Left lobe of liver (tissue), 2 donors: ENCODE results near the gene KCNQ5. TPM values are rescaled to one million over a fixed set of nuclear protein-coding genes. Genes with fewer than 3 reads are reported as not detected.

Experiments
- ATAC-seq: fragments of 200-7000 bp; cut with Tn5 transposase; one replicate; pipeline ENCODE4 v1.9.1; 2020; ENCODE audit warnings: mild to moderate bottlenecking, moderate library complexity
- DNase-seq: peaks from one replicate; pipeline ENCODE4 v3.0.0-alpha.2; 2020; ENCODE audit warnings: low spot score
- total RNA-seq: library from RNA; stranded (reverse); gene quantifications from one replicate; pipeline ENCODE4 v1.2.1, GENCODE V29; 2021
- donor health status: DM: no; HTN: no; CAD: no; lungs with moderate emphysema.
- donor health status: DM: no; HTN: yes; CAD: no.

KCNQ5 gene
- total RNA-seq, 1 donor from 2014 or later, result not detected

GRCh38 chr6:72639920-72640614 lies 18.2 kb downstream of the KCNQ5 start:
- ATAC-seq, result no peak
- no peak for DNase-seq

GRCh38 chr6:72640615-72640930 lies 18.7 kb downstream of the KCNQ5 start:
- ATAC-seq, result no peak

DNA sequence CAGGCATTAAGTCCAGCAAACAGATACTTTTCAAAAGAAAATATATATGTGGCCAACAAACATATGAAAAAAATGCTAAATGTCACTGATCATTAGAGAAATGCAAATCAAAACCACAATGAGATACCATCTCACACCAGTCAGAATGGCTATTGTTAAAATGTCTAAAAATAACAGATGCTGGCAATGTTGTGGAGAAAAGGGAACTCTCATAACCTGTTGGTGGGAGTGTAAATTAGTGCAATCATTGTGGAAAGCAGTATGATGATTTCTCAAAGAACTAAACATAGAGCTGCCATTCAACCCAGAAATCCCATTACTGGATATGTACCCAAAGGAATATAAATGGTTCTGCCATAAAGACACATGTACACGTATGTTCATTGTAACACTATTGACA lies 20.6 kb downstream of the KCNQ5 start:
- DNase-seq (no peak), ATAC-seq (no peak)

More at GRCh38 chr6:72640615-72640930, 18.7 kb downstream of the KCNQ5 start:
- no peak for DNase-seq

GRCh38 chr6:72643214-72643613 lies 21.4 kb downstream of the KCNQ5 start:
- DNase-seq, result no peak
- ATAC-seq, result no peak

- DNase-seq, result no peak
- ATAC-seq, result no peak
Observed at GRCh38 chr6:72646604-72647485, 25.0 kb downstream of the KCNQ5 start.

- DNase-seq (no peak), ATAC-seq (no peak)
Observed at GRCh38 chr6:72647489-72647888, 25.6 kb downstream of the KCNQ5 start.

- no peak for DNase-seq
- ATAC-seq, result no peak
Observed at GRCh38 chr6:72649032-72649984, 27.4 kb downstream of the KCNQ5 start.

- ATAC-seq, result no peak
- DNase-seq, result no peak
Observed at GRCh38 chr6:72650081-72650745, 28.3 kb downstream of the KCNQ5 start.

GRCh38 chr6:72651174-72651573 lies 29.3 kb downstream of the KCNQ5 start:
- ATAC-seq (no peak), DNase-seq (no peak)

GRCh38 chr6:72651967-72652956 lies 30.4 kb downstream of the KCNQ5 start:
- ATAC-seq, result no peak
- DNase-seq, result no peak

- ATAC-seq, result no peak
- DNase-seq, result no peak
Observed at GRCh38 chr6:72653026-72653425, 31.2 kb downstream of the KCNQ5 start.

DNA sequence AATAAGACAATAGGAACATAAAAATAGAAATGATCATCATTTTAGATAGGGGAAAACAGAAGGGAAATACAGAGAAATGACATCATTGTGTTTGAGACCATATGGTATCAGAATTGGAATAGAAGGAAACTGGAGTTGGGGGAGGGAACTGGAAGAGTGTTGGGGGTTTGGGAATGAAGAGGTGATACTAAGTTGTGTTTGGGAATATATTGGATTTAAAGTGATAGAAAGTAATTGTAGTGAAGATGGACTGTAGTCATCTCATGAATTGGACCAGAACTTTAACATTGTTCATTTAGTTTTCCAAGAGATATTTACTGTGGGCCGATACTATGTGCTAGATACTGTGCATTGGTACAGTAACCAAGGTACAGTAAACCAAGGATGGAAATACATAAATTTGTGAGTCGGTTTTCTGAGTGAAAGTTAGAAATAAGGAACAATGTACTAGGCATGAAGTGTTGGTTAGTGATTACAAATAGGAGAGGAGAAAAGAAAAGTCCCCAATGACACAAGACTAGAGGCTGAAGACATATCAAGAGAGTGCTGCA lies 32.3 kb downstream of the KCNQ5 start:
- ATAC-seq (no peak), DNase-seq (no peak)

DNA sequence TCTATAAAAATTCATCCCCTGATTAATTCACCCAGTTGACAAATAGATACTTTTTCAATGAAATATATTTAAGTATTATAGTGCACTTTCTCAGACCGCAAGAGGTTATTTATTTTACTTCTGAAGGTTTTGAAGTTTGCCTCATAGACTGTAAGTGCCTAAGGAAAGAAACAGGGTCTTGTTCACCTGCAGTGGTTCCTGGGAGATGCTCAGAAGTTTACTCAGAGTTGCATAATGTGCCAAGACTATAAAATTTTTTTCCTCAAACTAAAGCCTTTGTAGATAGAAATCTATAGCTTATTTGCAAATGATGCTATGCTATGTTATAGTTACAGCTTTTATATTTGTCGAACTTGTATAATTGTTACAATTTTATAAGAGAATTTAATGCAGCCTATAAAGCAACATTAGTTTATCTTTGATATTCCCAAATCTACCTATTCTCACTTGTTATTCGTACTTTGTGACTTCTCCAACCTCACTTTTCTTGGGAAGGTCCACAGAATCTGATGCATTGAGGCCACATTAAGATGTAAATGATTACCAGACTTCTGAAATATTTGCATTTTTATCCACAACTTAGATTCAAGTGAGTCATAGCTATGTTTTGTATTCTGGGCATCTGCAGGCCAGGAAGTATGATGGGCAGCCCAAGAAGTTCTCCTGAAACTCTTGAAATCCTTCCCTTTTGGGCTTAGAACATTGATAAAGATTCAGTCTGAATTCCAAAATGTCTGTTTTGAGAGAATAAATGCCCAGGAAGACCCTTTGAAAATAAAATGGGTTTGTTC lies 35.7 kb downstream of the KCNQ5 start:
- ATAC-seq (no peak), DNase-seq (no peak)

- ATAC-seq, result no peak
- no peak for DNase-seq
Observed at GRCh38 chr6:72659754-72660153, 37.9 kb downstream of the KCNQ5 start.

- no peak for DNase-seq
- ATAC-seq, result no peak
Observed at GRCh38 chr6:72661411-72661810, 39.5 kb downstream of the KCNQ5 start.

DNA sequence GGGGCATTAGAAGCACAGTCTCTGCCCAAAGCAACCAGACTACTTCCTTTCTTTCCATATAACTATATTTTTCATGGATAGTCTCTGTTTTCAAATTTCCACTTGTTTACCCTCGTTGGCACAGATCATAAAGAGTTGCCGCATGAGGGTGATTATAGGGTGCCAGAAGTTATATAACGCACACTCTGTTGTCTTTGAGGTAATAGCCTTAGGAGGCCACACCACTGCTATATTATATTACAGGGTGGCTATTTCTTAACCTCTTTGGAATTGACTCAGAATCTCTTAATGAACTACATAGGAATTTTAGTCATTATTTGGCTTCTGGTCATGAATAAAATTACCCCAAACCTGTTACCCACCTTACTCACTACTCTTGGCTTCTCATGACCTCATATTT lies 43.7 kb downstream of the KCNQ5 start:
- ATAC-seq, result no peak
- no peak for DNase-seq

- DNase-seq (no peak), ATAC-seq (no peak)
Observed at GRCh38 chr6:72669324-72669723, 47.5 kb downstream of the KCNQ5 start.

DNA sequence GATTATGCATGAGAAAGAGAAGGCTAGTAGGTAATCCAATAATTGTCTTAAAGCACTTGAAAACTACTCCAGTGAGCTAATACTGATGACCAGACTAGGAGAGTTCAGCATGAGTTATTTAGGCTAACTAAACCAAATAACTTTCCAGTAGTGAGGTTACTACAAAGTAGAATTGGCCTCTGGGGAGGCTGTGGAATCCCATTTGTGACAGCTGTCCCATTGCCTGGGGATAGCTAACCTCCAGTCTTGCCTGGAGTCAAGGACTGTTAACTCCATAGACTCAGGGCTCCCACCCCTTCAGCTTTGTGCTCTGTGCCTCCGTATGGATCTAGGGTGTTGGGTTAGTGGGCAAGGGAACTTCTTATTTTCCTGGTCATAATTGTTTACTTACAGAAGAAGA lies 51.0 kb downstream of the KCNQ5 start:
- DNase-seq (no peak), ATAC-seq (no peak)
